Ishikawa (cell line): ENCODE data around the gene DOCK1.

Experiments used
- CEBPB ChIP-seq: IDR thresholded peaks from 2 replicates; pipeline ENCODE4 v1.6.1; 2012
- CREB1 ChIP-seq: IDR thresholded peaks from 2 replicates; pipeline ENCODE4 v1.6.1; 2012; ENCODE audit warnings: low read depth
- EGR1 ChIP-seq: IDR thresholded peaks from 2 replicates; pipeline ENCODE4 v1.6.1; 2012
- EP300 ChIP-seq: IDR thresholded peaks from 2 replicates; pipeline ENCODE4 v1.6.1; 2012; ENCODE audit warnings: borderline replicate concordance
- FOXM1 ChIP-seq: IDR thresholded peaks from 2 replicates; pipeline ENCODE4 v1.6.1; 2012; ENCODE audit warnings: low read depth, borderline replicate concordance
- NFIC ChIP-seq: IDR thresholded peaks from 2 replicates; pipeline ENCODE4 v1.6.1; 2012
- RAD21 ChIP-seq: IDR thresholded peaks from 2 replicates; pipeline ENCODE4 v1.6.1; 2012; ENCODE audit warnings: low read depth
- TAF1 ChIP-seq: IDR thresholded peaks from 2 replicates; pipeline ENCODE4 v1.6.1; 2012; ENCODE audit warnings: low read depth, mild to moderate bottlenecking
- TCF12 ChIP-seq: IDR thresholded peaks from 2 replicates; pipeline ENCODE4 v1.6.1; 2012; ENCODE audit warnings: low read depth
- TEAD4 ChIP-seq: IDR thresholded peaks from 2 replicates; pipeline ENCODE4 v1.6.1; 2012
- YY1 ChIP-seq: IDR thresholded peaks from 2 replicates; pipeline ENCODE4 v1.6.1; 2012; ENCODE audit warnings: low read depth
- ZBTB7A ChIP-seq: IDR thresholded peaks from 2 replicates; pipeline ENCODE4 v1.6.1; 2012; ENCODE audit warnings: low read depth
- TF ChIP-seq, protein P1 (sequence below): IDR thresholded peaks from 2 replicates; pipeline ENCODE4 v1.6.1; 2012
- TF ChIP-seq, protein P2 (sequence below): IDR thresholded peaks from 2 replicates; pipeline ENCODE4 v1.6.1; 2012
- TF ChIP-seq, protein P3 (sequence below): IDR thresholded peaks from 2 replicates; pipeline ENCODE4 v1.6.1; 2012; ENCODE audit warnings: low read depth, mild to moderate bottlenecking

The DOCK1 gene

DNA sequence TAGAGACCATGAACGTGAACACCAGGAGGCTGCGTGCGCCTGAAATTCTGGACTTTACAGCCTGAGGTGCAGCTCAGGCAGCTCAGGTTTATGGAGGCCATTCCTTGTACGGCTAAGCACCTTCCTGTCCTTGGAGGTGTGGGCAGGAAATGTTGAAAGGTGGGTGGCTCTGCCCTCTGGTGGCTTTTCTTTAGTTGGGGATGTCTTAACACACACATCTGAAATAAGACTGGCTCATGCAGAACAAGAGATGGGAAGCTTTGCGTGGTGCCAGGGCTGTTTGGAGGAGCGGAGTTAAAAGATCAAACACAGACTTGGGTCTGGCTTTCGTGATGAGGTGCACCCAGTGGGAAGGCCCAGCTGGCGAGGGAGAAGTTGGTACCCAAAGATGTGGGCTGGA lies 64.1 kb downstream of the DOCK1 start:
- TF ChIP-seq NFIC (no peak), RAD21 (peak; percentile 55)

DNA sequence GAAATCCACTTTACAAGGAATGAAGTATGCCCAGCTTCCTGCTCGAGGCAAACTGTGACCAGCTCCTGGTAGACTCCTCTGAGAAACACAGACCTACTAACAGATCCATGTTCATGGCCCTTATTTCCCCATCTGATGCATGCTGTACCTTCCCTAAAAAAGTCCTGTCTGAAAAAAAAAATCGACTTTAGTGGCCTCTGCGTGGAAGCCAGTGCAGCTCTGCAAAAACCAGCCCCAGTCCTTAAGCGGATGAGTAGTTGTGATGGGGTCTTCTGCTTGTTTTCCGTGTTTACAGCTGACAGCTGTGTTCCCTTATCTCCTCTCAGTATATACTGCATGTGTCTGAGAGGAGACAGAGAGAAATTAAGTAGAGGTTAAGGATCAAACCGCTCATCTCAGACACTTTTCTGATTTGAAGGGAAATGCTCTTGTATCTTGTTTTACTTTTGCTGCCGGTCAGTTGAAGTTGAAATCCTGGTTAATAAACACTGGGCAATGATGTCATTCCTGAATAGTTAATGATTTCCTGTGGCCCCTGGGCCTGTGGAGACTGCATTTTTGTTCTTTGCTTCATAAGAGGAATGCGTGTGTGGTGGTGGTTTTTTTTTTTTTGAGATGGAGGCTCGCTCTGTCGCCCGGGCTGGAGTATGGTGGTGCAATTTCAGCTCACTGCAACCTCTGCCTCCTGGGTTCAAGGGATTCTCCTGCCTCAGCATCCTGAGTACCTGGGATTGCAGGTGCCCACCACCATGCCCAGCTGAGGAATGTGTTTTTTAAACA lies 67.6 kb downstream of the DOCK1 start:
- TF ChIP-seq, protein P1, sequence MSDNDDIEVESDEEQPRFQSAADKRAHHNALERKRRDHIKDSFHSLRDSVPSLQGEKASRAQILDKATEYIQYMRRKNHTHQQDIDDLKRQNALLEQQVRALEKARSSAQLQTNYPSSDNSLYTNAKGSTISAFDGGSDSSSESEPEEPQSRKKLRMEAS: no peak
- no peak for TF ChIP-seq EGR1
- TF ChIP-seq RAD21: no peak
- TF ChIP-seq YY1: no peak
- no peak for TF ChIP-seq TAF1
- no peak for TF ChIP-seq CREB1
- TF ChIP-seq, protein P2, sequence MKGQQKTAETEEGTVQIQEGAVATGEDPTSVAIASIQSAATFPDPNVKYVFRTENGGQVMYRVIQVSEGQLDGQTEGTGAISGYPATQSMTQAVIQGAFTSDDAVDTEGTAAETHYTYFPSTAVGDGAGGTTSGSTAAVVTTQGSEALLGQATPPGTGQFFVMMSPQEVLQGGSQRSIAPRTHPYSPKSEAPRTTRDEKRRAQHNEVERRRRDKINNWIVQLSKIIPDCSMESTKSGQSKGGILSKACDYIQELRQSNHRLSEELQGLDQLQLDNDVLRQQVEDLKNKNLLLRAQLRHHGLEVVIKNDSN: no peak
- TF ChIP-seq TEAD4: no peak

DNA sequence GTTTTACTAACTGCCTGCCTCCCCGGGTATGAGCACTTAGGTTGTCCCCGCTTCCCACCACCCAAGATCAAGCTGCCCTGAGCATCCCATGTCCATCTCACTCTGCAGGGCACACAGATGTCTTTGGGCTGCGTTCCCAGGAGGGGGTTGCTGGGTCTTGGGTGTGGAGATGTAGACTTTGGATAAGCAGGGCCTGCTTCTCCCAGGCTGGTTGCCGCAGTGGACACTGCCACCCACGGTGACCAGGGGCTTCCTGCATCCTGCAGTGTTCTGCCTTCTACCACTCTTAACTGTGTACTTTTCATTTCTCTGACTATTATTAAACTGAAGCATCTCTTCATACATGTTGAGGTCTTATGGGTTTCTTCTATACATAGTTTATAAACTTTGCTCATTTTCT lies 70.0 kb downstream of the DOCK1 start:
- no peak for TF ChIP-seq TCF12
- no peak for TF ChIP-seq FOXM1
- TF ChIP-seq, protein P2: no peak
- no peak for TF ChIP-seq ZBTB7A
- TF ChIP-seq EGR1: no peak
- no peak for TF ChIP-seq CREB1
- no peak for TF ChIP-seq RAD21
- TF ChIP-seq, protein P3, sequence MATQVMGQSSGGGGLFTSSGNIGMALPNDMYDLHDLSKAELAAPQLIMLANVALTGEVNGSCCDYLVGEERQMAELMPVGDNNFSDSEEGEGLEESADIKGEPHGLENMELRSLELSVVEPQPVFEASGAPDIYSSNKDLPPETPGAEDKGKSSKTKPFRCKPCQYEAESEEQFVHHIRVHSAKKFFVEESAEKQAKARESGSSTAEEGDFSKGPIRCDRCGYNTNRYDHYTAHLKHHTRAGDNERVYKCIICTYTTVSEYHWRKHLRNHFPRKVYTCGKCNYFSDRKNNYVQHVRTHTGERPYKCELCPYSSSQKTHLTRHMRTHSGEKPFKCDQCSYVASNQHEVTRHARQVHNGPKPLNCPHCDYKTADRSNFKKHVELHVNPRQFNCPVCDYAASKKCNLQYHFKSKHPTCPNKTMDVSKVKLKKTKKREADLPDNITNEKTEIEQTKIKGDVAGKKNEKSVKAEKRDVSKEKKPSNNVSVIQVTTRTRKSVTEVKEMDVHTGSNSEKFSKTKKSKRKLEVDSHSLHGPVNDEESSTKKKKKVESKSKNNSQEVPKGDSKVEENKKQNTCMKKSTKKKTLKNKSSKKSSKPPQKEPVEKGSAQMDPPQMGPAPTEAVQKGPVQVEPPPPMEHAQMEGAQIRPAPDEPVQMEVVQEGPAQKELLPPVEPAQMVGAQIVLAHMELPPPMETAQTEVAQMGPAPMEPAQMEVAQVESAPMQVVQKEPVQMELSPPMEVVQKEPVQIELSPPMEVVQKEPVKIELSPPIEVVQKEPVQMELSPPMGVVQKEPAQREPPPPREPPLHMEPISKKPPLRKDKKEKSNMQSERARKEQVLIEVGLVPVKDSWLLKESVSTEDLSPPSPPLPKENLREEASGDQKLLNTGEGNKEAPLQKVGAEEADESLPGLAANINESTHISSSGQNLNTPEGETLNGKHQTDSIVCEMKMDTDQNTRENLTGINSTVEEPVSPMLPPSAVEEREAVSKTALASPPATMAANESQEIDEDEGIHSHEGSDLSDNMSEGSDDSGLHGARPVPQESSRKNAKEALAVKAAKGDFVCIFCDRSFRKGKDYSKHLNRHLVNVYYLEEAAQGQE: no peak
- TF ChIP-seq TEAD4: no peak
- TF ChIP-seq EP300: no peak
- no peak for TF ChIP-seq YY1
- no peak for TF ChIP-seq CEBPB
- TF ChIP-seq TAF1: no peak
- no peak for TF ChIP-seq NFIC
- TF ChIP-seq, protein P1: no peak

DNA sequence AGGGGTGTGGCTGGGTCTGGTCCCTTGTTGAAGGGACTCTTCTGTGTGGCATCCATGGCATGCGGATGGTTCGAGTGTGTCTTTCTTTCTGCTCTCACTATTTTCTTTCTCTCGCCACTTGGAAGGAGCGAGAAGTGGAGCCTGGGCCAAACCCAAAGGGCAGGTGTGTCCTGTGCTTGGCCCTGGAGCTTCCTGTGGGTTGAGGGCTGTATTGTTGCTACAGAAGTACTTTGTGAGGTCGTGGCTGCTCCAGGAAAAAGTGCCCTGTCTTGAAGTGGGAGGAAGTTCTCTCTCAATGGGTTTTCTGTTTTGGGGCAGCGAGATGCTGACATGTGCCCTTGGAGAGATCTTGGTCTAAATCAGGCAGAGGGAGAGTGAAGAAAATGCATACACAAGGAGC lies 72.0 kb downstream of the DOCK1 start:
- TF ChIP-seq EP300 (no peak), TAF1 (no peak), CREB1 (no peak), NFIC (no peak), YY1 (no peak), ZBTB7A (no peak), RAD21 (no peak), EGR1 (no peak), FOXM1 (no peak), TEAD4 (no peak), TCF12 (no peak), CEBPB (no peak)
- TF ChIP-seq, protein P1: no peak
- TF ChIP-seq, protein P2: no peak
- TF ChIP-seq, protein P3: no peak

DNA sequence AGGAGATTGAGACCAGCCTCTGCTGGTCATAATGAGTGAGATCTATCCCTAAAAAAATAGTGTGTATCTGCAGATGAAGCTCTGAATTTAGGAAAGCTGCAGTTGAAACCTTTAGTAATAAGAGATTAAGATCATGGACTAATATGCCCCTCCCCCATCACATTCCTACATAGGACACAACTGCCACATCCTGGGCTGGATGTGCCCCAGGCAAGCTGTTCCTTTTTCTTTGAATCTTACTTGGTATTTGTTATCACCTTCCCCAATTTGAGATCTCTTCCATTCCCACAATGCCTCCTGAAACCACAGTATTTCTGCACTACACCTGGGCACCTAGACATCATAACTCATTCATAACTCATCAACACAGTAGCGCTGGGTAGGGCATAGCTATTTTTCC lies 74.1 kb downstream of the DOCK1 start:
- TF ChIP-seq TCF12 (no peak), EP300 (no peak), TEAD4 (no peak), CREB1 (no peak), RAD21 (no peak), NFIC (no peak), FOXM1 (no peak)
- TF ChIP-seq, protein P1: no peak
- TF ChIP-seq, protein P2: no peak
